ENCODE data around the gene FDX1.

Gene FDX1

GRCh38 chr11:110434952-110435779, 5.4 kb downstream of the FDX1 start:
- peaks cover 37% of the 10 kb centered on the region for H3K79me2 ChIP-seq (ENCODE audit: low read length)
- H3K9ac ChIP-seq (ENCODE audit: low read length): no peak overlapping the region
- H3K4me3 ChIP-seq (ENCODE audit: low read length): peak overlapping the region; percentile 35
- H3K9me3 ChIP-seq (ENCODE audit: insufficient read depth, low read length): no peaks in the 10 kb centered on the region
- H3K27me3 ChIP-seq (ENCODE audit: low read depth, low read length): no peaks in the 10 kb centered on the region
- peaks cover 15% of the 10 kb centered on the region for H3K36me3 ChIP-seq (replicated peaks; ENCODE audit: low read depth, low read length)
- peaks cover 42% of the 10 kb centered on the region for H3K4me1 ChIP-seq (ENCODE audit: low read length)
- TF ChIP-seq CTCF (IDR thresholded peaks at IDR 0.05; ENCODE audit: low read depth, low read length): peak; percentile 61
- TF ChIP-seq EZH2phosphoT487 (IDR thresholded peaks at IDR 0.05; ENCODE audit: low read depth): no peak
- 0 out of 2 replicates have a peak overlapping the region, but pooled peaks have one; percentile 2 for H3K27ac ChIP-seq (ENCODE audit: low read length)
- peaks cover 45% of the 10 kb centered on the region; the same call in 1 of the 2 replicates for H4K20me1 ChIP-seq (ENCODE audit: insufficient read depth, low read length)
- no peak overlapping the region for H2AFZ ChIP-seq (ENCODE audit: low read depth, low read length)
- H3K4me2 ChIP-seq (ENCODE audit: low read length): peak overlapping the region; percentile 61

GRCh38 chr11:110435780-110436717, 6.3 kb downstream of the FDX1 start:
- H3K4me2 ChIP-seq (ENCODE audit: low read length): peak overlapping the region; percentile 61
- no peak overlapping the region for H3K9ac ChIP-seq (ENCODE audit: low read length)
- peaks cover 29% of the 10 kb centered on the region for H3K79me2 ChIP-seq (ENCODE audit: low read length)
- H4K20me1 ChIP-seq (ENCODE audit: insufficient read depth, low read length): peaks cover 51% of the 10 kb centered on the region; the same call in 1 of the 2 replicates
- peak overlapping the region; percentile 35 for H3K4me3 ChIP-seq (ENCODE audit: low read length)
- H3K27me3 ChIP-seq (ENCODE audit: low read depth, low read length): no peaks in the 10 kb centered on the region
- peaks cover 42% of the 10 kb centered on the region for H3K4me1 ChIP-seq (ENCODE audit: low read length)
- H3K27ac ChIP-seq (ENCODE audit: low read length): 0 out of 2 replicates have a peak overlapping the region, but pooled peaks have one; percentile 2
- H2AFZ ChIP-seq (ENCODE audit: low read depth, low read length): no peak overlapping the region
- TF ChIP-seq CTCF (IDR thresholded peaks at IDR 0.05; ENCODE audit: low read depth, low read length) (no peak), EZH2phosphoT487 (IDR thresholded peaks at IDR 0.05; ENCODE audit: low read depth) (no peak)
- H3K9me3 ChIP-seq (ENCODE audit: insufficient read depth, low read length): no peaks in the 10 kb centered on the region
- peaks cover 22% of the 10 kb centered on the region for H3K36me3 ChIP-seq (replicated peaks; ENCODE audit: low read depth, low read length)

DNA sequence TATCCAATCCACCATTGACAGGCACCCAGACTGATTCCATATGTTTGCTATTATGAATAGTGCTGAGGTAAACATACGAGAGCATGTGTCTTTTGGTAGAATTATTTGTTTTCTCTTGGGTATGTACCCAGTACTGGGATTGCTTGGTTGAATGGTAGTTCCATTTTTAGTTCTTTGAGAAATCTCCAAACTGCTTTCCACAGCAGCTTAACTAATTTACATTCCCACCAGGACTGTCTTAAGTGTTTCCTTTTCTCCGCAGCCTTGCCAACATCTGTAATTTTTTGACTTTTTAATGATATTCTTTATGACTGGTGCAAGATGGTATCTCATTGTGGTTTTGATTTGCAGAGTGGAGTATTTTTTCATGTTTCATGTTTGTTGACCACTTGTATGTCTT, 8.3 kb downstream of the FDX1 start:
- Histone ChIP-seq H3K27ac (ENCODE audit: low read length) (no peak overlapping the region), H3K4me1 (ENCODE audit: low read length) (peaks cover 34% of the 10 kb centered on the region), H4K20me1 (ENCODE audit: insufficient read depth, low read length) (peaks cover 42% of the 10 kb centered on the region; the same call in 1 of the 2 replicates), H3K9me3 (ENCODE audit: insufficient read depth, low read length) (no peaks in the 10 kb centered on the region), H2AFZ (ENCODE audit: low read depth, low read length) (no peak overlapping the region), H3K9ac (ENCODE audit: low read length) (no peak overlapping the region), H3K36me3 (replicated peaks; ENCODE audit: low read depth, low read length) (peaks cover 22% of the 10 kb centered on the region), H3K4me2 (ENCODE audit: low read length) (no peak overlapping the region), H3K27me3 (ENCODE audit: low read depth, low read length) (no peaks in the 10 kb centered on the region), H3K79me2 (ENCODE audit: low read length) (peaks cover 10% of the 10 kb centered on the region; the same call in 1 of the 2 replicates), H3K4me3 (ENCODE audit: low read length) (no peak overlapping the region)
- TF ChIP-seq EZH2phosphoT487 (IDR thresholded peaks at IDR 0.05; ENCODE audit: low read depth) (no peak), CTCF (IDR thresholded peaks at IDR 0.05; ENCODE audit: low read depth, low read length) (no peak)

All from OCI-LY3 (cell line).